Measurements from ENCODE around the gene PIK3CB.

PIK3CB gene

DNA sequence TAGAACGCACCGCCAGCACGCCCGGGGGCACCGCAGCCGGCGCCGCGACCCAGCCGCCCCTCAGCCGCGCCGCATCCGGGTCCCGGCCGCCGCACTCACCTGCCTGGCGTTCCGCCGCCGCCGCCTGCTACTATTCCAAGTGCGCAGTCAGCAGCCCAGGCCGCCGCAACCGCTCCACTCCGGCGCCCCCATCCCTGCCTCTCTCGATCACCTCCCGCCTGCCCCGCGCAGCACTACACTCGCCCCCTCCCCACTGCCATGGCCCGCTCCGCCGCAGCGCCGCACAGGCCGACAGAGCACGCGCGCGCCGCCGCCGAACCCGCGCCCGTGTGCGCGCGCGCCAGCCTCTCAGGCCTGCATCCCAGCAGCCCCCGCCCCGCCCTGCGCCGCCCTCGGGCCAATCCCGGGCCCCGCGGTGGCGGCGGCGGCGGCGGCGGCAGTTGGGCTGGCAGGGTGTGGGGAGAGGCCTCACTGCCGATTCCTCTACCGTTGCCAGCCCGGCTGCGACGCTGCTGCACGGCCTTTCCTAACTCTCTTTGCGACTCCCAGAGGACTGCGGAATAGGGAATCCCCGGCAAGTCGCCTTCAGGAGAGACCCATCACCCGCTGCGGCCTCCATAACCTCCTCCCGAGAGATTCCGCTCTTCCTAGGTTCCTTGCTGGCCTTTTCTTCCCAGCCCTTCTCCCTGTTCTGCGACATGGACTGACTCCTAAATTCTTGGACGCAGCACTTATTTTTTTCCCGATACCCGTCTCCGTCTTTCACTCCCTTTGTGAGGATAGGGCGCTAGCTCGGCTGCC lies at the start of gene PIK3CB (continued):
- TF ChIP-seq, protein P1, sequence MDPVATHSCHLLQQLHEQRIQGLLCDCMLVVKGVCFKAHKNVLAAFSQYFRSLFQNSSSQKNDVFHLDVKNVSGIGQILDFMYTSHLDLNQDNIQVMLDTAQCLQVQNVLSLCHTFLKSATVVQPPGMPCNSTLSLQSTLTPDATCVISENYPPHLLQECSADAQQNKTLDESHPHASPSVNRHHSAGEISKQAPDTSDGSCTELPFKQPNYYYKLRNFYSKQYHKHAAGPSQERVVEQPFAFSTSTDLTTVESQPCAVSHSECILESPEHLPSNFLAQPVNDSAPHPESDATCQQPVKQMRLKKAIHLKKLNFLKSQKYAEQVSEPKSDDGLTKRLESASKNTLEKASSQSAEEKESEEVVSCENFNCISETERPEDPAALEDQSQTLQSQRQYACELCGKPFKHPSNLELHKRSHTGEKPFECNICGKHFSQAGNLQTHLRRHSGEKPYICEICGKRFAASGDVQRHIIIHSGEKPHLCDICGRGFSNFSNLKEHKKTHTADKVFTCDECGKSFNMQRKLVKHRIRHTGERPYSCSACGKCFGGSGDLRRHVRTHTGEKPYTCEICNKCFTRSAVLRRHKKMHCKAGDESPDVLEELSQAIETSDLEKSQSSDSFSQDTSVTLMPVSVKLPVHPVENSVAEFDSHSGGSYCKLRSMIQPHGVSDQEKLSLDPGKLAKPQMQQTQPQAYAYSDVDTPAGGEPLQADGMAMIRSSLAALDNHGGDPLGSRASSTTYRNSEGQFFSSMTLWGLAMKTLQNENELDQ (tag by site-specific recombination; IDR thresholded peaks at IDR 0.05; ENCODE audit: low read depth) = no peak
- TF ChIP-seq ZNF433 (tag by site-specific recombination; IDR thresholded peaks at IDR 0.05; ENCODE audit: low read depth) (no peak), ZNF777 (tag by site-specific recombination; IDR thresholded peaks at IDR 0.05; ENCODE audit: borderline replicate concordance) (no peak), KLF7 (tag by site-specific recombination; IDR thresholded peaks at IDR 0.05; ENCODE audit: borderline replicate concordance) (no peak), ZNF837 (tag by site-specific recombination; IDR thresholded peaks at IDR 0.05) (no peak), OSR2 (tag by site-specific recombination; IDR thresholded peaks at IDR 0.05) (no peak), SP7 (tag by site-specific recombination; IDR thresholded peaks at IDR 0.05) (peak; percentile 36; the same call in 1 of the 2 replicates), PRDM1 (tag by site-specific recombination; IDR thresholded peaks at IDR 0.05) (no peak), ZNF169 (tag by site-specific recombination; IDR thresholded peaks at IDR 0.05) (no peak), ZSCAN16 (tag by site-specific recombination; IDR thresholded peaks at IDR 0.05) (no peak), ZNF521 (tag by site-specific recombination; IDR thresholded peaks at IDR 0.05) (no peak), ZNF830 (tag by site-specific recombination; IDR thresholded peaks at IDR 0.05; ENCODE audit: low read depth) (no peak), ZNF155 (tag by site-specific recombination; IDR thresholded peaks at IDR 0.05) (no peak), ZNF423 (tag by site-specific recombination; IDR thresholded peaks at IDR 0.05) (0 out of 2 replicates have a peak, but pooled peaks have one; percentile 51), ZNF157 (tag by site-specific recombination; IDR thresholded peaks at IDR 0.05) (no peak), ZNF16 (tag by site-specific recombination; IDR thresholded peaks at IDR 0.05; ENCODE audit: low read depth) (no peak), ZNF311 (tag by site-specific recombination; IDR thresholded peaks at IDR 0.05; ENCODE audit: borderline replicate concordance) (no peak), ZNF747 (tag by site-specific recombination; IDR thresholded peaks at IDR 0.05) (no peak), ZNF354C (tag by site-specific recombination; IDR thresholded peaks at IDR 0.05; ENCODE audit: borderline replicate concordance, low read depth) (no peak), ZNF133 (tag by site-specific recombination; IDR thresholded peaks at IDR 0.05) (no peak), KLF1 (tag by site-specific recombination; IDR thresholded peaks at IDR 0.05) (no peak), ZNF544 (tag by site-specific recombination; IDR thresholded peaks at IDR 0.05) (no peak), ZNF248 (tag by site-specific recombination; IDR thresholded peaks at IDR 0.05) (no peak)
- TF ChIP-seq, protein P2, sequence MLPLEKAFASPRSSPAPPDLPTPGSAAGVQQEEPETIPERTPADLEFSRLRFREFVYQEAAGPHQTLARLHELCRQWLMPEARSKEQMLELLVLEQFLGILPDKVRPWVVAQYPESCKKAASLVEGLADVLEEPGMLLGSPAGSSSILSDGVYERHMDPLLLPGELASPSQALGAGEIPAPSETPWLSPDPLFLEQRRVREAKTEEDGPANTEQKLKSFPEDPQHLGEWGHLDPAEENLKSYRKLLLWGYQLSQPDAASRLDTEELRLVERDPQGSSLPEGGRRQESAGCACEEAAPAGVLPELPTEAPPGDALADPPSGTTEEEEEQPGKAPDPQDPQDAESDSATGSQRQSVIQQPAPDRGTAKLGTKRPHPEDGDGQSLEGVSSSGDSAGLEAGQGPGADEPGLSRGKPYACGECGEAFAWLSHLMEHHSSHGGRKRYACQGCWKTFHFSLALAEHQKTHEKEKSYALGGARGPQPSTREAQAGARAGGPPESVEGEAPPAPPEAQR (tag by site-specific recombination; IDR thresholded peaks at IDR 0.05) = no peak
- TF ChIP-seq, protein P3, sequence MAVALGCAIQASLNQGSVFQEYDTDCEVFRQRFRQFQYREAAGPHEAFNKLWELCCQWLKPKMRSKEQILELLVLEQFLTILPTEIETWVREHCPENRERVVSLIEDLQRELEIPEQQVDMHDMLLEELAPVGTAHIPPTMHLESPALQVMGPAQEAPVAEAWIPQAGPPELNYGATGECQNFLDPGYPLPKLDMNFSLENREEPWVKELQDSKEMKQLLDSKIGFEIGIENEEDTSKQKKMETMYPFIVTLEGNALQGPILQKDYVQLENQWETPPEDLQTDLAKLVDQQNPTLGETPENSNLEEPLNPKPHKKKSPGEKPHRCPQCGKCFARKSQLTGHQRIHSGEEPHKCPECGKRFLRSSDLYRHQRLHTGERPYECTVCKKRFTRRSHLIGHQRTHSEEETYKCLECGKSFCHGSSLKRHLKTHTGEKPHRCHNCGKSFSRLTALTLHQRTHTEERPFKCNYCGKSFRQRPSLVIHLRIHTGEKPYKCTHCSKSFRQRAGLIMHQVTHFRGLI (tag by site-specific recombination; IDR thresholded peaks at IDR 0.05) = peak; percentile 80
- TF ChIP-seq, protein P4, sequence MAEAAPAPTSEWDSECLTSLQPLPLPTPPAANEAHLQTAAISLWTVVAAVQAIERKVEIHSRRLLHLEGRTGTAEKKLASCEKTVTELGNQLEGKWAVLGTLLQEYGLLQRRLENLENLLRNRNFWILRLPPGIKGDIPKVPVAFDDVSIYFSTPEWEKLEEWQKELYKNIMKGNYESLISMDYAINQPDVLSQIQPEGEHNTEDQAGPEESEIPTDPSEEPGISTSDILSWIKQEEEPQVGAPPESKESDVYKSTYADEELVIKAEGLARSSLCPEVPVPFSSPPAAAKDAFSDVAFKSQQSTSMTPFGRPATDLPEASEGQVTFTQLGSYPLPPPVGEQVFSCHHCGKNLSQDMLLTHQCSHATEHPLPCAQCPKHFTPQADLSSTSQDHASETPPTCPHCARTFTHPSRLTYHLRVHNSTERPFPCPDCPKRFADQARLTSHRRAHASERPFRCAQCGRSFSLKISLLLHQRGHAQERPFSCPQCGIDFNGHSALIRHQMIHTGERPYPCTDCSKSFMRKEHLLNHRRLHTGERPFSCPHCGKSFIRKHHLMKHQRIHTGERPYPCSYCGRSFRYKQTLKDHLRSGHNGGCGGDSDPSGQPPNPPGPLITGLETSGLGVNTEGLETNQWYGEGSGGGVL (tag by site-specific recombination; IDR thresholded peaks at IDR 0.05) = no peak
- TF ChIP-seq, protein P5, sequence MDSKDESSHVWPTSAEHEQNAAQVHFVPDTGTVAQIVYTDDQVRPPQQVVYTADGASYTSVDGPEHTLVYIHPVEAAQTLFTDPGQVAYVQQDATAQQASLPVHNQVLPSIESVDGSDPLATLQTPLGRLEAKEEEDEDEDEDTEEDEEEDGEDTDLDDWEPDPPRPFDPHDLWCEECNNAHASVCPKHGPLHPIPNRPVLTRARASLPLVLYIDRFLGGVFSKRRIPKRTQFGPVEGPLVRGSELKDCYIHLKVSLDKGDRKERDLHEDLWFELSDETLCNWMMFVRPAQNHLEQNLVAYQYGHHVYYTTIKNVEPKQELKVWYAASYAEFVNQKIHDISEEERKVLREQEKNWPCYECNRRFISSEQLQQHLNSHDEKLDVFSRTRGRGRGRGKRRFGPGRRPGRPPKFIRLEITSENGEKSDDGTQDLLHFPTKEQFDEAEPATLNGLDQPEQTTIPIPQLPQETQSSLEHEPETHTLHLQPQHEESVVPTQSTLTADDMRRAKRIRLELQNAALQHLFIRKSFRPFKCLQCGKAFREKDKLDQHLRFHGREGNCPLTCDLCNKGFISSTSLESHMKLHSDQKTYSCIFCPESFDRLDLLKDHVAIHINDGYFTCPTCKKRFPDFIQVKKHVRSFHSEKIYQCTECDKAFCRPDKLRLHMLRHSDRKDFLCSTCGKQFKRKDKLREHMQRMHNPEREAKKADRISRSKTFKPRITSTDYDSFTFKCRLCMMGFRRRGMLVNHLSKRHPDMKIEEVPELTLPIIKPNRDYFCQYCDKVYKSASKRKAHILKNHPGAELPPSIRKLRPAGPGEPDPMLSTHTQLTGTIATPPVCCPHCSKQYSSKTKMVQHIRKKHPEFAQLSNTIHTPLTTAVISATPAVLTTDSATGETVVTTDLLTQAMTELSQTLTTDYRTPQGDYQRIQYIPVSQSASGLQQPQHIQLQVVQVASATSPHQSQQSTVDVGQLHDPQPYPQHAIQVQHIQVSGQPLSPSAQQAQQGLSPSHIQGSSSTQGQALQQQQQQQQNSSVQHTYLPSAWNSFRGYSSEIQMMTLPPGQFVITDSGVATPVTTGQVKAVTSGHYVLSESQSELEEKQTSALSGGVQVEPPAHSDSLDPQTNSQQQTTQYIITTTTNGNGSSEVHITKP (tag by site-specific recombination; IDR thresholded peaks at IDR 0.05) = peak; percentile 82
- TF ChIP-seq, protein P6, sequence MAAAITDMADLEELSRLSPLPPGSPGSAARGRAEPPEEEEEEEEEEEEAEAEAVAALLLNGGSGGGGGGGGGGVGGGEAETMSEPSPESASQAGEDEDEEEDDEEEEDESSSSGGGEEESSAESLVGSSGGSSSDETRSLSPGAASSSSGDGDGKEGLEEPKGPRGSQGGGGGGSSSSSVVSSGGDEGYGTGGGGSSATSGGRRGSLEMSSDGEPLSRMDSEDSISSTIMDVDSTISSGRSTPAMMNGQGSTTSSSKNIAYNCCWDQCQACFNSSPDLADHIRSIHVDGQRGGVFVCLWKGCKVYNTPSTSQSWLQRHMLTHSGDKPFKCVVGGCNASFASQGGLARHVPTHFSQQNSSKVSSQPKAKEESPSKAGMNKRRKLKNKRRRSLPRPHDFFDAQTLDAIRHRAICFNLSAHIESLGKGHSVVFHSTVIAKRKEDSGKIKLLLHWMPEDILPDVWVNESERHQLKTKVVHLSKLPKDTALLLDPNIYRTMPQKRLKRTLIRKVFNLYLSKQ (tag by site-specific recombination; IDR thresholded peaks at IDR 0.05; ENCODE audit: borderline replicate concordance) = no peak

All from HEK293 (cell line).